GM19239 (cell line): Measurements from ENCODE around the gene GPR61.

Experiments
- DNase-seq: peaks from one replicate; pipeline ENCODE4 v3.0.0; 2011; ENCODE audit warnings: low spot score; ENCODE audit not compliant: insufficient read length
- FAIRE-seq: peaks from 2 replicates; lab custom pipeline; 2011; peaks lifted over from hg19 to GRCh38; lab: Jason Lieb, UNC

GPR61 gene

DNA sequence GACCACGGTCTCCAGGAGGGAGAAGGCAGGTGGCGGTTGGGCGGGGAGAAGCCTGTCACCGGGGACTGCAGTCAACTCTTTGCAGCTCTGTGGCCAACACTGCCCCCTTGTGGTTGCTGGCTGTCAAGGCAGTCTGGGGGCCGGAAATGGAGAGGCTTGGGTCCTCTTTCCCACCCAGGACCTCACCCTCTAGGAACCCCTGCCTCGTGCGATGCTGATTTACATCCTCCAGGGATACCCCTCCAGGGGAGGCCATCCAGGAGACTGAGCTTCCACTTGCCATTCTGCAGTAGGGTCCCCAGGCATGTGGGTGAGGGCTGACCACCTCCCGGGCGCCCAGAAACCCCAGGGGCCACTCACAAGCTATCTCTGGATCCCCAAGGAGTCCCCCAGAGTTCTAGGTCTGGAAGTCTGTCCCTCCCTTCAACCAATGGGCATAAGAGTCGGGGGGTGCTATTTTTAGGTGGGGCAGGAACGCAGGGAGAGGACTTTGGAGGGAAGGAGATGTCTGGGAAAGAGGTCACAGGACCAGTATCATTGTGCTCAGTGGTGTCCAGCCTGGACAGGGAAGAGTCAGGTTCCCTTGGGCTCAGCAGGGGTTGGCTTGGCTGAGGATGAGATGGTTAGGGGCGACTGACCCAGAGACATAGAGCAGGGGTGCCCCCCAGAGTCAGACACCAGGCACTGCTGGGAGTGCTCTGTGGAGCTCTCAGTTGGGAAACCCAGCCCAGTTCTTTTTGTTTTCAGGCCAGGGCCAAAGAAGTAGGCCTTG, 7.1 kb upstream of the GPR61 start:
- peak; percentile 74 for DNase-seq
- FAIRE-seq: peak; percentile 76

DNA sequence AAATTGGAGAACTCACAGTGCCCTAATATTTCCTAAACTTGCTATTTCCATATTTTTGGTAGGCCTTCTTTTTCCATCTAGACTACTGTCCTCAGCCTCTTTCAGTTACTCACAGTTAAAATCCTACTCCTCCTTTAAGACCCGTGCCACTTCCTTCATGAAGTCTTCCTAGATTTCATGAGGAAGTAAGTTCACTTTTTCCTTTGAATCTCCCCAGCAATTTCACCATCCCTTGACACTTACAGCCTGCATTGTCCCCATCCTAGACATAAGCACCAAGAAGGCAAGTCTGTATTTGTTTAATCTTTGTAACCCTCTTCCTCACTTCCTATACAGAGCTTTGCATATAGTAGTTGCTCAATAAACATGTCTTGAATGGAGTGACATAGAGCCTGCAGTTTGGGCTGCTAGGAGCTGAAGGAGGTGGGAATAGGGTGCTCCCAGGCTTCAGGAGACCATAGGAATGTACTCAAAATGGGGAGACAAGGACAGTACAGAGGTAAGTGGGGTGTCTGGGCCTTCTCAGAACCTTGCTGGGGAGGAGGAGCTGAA, 5.3 kb upstream of the GPR61 start:
- no peak for FAIRE-seq
- DNase-seq: no peak

DNA sequence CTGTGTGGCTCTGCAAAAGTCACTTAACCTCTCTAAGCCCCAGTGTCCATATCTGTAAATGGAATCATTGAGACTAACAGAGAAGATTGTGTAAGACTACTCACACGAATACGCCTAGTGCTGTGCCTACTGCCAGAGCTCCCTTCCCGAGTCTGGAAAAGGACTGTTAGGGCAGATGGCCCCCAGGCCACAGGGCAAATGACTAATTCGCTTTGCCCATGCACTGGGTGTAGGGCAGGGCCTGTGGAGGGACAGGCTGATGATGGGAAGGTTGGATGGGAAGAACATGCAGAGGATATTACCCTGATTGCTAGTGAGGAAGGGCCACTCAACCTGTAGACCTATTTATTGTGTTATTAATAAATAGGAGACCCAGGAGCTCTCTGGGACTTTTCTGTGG, 4.2 kb upstream of the GPR61 start:
- no peak for DNase-seq
- no peak for FAIRE-seq

DNA sequence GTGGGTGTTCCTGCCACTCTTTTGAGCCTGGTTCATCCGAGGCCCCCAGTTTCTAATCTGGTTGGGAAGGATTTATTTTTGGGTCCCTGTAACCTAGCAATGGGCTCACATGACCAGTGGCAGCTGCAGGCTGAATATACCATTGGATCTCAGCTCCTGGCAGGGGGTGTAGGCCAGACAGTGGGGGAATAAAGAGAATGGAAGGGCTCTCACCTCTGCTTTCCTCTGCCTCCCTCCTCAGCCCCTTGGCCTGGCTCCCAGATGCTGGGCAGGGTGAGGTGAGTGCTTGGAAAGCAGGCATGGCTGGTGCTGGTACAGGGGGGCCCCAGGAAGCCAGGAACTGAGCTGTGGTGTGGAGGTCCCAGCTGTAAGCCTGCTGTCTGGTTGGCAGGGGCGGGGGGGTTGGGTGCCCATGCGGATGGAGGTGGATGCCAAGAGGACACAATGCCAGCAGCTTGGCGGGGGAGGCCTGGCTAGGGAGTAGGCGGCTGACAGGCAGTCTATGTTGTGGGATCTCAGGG, 3.6 kb upstream of the GPR61 start:
- no peak for FAIRE-seq
- no peak for DNase-seq

DNA sequence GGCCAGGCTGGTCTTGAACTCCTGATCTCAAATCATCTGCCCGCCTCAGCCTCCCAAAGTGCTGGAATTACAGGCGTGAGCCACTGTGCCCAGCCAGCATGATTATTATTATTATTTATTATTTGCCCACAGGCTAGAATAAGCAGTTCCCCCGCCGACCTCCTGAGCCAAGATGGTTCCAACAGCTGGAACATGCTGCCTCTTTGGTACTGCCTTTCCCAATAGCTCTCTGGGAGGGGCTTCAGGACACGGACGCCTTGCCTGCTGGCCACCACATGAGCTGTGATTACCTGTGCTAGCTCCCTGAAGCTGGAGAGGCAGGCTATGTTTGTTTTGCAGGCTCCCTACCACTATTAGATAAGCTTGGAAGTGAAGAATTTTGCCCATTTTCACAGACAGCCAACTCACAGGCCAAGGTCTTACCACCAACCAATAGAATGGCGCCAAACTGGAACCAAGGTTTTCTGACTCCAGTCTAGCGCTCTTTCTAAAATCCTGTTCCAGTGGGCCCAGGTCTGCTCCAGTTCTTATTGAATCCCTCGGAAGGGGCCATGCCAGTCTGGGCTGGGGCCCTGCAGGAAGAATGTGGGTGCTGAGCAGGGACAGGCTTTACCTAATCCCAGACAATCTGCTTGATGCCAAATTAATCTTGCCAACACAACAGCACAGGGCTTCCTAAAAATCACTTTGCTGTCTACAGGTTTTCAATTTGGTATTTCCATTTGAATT, 2.1 kb upstream of the GPR61 start:
- DNase-seq: no peak
- FAIRE-seq: no peak

DNA sequence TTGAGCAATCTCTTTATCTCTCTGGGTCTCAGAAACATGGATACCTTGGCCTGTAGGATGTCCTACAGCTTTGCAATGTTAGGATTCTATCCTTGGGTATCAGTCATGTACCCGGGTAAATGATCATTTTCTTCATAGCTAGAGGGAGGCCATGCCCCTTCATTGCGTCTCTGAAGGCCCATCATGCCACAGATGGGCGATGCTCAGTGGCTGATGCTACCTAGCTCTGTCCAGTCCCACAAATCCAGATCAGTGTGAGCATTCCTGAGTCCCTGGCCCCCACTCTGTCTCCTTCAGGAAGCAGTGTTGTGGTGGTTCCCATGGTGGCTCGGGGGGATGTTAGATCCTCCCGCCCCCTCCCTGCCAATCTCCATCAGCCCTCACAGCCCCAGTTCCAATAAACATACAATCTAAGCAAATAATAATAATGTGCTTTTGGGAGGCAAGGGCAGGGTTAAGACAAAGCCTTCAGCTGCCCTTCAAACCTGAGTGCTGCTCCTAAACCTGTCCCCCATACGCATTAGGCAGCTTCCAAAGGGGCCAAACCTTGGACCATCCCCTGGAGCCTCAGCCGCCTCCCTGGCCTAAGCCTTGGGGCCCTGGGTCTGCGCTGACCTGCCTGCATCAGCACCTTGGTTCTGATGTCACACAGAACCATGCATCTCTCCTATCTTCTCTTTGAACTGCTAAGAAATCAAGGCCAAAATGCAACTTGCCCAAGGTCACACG, 681 bp upstream of the GPR61 start:
- DNase-seq (no peak), FAIRE-seq (no peak)

DNA sequence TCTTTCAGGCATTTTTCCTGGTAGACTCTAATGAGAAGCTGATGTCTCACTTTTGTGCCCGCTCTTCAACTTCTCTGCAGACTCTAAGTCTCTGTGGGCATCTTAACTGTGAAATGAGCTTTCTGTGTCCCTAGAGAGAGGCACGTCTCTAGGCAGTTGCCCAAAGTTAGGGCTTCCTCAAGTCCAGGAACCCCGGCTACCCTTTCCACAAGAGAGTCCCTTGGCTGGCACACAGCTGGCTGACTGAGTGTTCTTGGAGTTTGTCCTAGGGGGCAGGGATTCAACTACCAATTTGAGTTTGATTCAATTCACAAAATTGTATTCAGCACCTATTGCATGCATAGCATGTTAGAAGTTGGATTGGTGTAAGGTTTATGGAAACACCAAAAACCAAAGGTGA, 1.4 kb downstream of the GPR61 start:
- DNase-seq (no peak), FAIRE-seq (no peak)

DNA sequence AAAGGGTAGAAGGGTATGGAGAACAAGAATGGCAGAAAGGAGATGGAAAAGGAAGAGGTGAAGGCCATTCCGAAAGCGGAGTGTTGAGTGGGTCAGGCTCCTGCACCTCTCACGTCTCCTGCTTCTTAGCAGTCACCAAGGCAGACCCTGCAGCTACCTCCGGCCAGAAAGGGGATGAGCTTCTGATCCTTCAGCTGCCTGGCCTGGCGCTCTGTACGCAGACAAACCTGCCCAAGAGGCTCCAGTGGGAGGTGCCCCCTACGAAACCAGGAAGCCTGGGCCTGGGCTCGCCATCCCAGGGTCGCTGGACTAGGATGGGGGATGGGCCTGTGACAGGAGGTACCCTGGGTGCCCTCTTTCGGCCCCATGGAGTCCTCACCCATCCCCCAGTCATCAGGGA, 3.0 kb downstream of the GPR61 start:
- DNase-seq (no peak), FAIRE-seq (no peak)

DNA sequence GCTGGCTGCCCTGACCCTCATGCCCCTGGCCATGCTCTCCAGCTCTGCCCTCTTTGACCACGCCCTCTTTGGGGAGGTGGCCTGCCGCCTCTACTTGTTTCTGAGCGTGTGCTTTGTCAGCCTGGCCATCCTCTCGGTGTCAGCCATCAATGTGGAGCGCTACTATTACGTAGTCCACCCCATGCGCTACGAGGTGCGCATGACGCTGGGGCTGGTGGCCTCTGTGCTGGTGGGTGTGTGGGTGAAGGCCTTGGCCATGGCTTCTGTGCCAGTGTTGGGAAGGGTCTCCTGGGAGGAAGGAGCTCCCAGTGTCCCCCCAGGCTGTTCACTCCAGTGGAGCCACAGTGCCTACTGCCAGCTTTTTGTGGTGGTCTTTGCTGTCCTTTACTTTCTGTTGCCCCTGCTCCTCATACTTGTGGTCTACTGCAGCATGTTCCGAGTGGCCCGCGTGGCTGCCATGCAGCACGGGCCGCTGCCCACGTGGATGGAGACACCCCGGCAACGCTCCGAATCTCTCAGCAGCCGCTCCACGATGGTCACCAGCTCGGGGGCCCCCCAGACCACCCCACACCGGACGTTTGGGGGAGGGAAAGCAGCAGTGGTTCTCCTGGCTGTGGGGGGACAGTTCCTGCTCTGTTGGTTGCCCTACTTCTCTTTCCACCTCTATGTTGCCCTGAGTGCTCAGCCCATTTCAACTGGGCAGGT, 3.8 kb downstream of the GPR61 start:
- no peak for FAIRE-seq

DNA sequence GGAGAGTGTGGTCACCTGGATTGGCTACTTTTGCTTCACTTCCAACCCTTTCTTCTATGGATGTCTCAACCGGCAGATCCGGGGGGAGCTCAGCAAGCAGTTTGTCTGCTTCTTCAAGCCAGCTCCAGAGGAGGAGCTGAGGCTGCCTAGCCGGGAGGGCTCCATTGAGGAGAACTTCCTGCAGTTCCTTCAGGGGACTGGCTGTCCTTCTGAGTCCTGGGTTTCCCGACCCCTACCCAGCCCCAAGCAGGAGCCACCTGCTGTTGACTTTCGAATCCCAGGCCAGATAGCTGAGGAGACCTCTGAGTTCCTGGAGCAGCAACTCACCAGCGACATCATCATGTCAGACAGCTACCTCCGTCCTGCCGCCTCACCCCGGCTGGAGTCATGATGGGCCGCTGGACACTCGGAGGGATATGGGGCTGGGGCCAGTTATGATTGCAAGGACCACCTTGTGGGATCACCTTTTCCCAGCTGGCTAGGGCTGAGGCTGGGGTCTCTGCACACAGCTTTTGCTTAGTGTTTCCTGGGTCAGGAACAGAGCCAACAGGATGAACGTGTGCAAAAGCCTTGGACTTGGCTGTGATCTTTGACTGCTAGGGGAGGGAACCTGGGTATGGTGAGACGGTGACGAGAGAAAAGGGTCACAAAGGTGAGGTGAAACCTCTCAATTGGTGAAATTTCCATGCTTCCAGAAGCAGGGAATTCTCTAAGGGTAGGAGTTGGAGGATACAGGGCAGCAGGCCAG, 4.5 kb downstream of the GPR61 start:
- FAIRE-seq (no peak), DNase-seq (no peak)

More for the DNA sequence above, 3.8 kb downstream of the GPR61 start:
- DNase-seq: no peak

DNA sequence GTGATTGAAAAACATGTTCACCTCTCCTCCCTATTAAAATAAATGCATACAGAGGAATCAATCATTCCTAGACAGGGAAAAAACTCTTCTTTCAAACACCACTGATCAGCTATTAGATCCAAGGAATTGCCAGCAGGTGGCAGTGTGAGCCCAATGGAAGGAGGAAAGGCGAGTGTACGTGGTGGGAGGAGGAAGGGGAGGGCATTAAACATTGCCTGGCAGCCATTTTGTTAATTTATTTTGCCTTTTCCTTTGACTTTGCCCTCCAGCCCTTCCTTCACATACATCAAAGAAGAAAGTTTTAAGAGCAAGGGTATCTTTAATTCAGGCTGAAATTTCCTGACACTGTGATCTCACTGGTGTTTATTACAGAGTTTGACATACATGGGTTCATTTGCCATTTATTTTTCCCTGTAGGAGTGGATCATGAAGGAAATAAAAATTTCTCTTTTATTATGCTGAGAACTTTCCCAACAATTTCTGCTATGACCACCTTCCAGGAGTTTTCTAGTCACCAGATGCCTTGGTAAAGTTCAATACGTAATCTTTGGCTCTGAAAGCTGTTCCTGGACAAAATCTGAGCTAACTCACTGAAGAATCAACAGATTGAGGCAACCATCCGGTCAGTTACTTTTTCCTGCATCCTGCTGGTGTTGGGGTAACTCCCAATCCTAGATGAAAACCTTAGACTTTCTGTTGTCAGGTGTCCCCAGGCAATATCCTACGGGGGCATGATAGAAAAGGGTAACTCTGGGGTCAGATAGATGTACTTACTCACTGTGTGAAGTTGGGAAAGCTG, 6.8 kb downstream of the GPR61 start:
- FAIRE-seq: peak; percentile 95

DNA sequence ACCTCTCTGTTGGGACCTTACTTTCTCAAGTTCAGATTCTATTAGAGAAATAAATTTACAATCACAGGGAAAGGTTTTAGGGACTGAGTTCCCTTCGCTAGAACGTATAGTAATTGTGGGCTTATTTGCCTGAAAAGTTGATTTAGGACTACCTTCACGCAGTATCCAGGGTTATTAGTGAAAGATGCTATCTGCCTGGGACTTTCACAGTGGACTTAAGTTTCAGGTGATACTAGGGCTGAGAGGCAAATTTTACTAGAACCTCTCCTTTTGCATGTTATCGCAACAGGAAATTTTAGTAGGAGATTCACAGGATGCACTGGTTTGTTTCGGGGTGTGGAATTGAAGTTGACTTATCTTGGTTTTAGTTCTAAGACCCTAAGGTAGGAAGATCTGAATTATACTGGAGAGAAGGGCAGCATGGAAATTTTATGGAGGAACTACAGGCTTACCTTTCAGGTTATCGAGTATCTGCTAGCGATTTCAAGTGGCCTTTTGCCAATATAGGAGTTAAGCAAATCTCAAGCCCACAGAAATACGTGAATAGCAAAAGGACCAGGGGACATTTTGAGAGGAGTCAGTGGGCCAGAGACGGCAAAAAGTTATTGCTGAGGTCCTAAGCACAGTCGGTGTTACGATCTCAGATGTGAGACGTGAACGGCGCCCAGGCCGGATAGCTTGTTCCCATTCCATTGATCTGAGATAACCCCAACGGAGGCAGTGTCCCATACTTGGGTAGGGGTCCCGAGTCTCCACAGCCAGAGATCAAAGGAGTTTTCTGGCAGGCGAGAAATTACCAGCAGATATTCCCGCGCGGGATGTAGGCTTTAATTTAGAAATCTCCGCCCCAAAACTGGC, 8.0 kb downstream of the GPR61 start:
- DNase-seq (no peak), FAIRE-seq (peak; percentile 64)

More for the DNA sequence above, 6.8 kb downstream of the GPR61 start:
- peak; percentile 92 for DNase-seq

DNA sequence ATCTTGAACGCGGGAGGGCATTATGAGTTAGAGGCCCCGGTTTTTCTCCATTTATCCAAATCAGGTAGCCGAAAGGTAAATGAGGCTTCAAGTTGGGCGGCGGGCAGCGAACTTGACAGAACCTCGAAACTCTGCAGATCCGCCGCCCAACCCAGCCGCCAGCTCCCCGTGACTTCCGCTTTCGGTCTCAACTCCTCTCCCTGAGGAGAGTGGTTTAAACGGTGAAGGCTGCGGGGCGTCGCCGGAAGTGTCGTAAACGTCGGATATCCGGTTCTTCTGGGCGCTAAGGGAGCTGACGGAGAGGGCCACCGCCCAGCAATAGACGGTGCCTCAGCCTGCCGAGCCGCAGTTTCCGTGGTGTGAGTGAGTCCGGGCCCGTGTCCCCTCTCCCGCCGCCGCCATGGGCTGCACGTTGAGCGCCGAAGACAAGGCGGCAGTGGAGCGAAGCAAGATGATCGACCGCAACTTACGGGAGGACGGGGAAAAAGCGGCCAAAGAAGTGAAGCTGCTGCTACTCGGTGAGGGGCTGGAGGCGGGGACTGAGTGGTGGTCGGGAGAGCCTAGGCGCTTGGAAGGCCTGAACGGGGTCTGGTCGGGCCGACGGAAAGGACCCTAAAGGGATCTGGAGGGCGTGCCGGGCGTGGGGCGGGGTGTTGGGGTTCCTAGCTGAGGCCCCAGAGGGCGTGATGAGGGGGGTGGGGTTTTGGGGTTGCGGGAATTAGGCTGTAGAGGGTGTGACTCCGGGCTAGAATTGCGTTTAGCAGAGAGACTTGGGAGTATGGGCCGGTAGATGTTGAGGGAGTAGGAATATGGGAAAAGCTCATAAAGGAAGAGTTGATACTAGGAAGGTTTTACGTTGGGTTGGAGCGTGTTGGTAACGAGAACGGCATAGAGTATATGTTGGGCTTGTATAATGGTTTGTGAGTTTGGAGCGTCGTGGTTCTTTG, 8.9 kb downstream of the GPR61 start, which contains the start of gene GNAI3:
GNAI3 (plus strand) TSS at position 295 of the 947 bp plus-strand sequence; CDS start at position 401, 106 bp downstream.
- DNase-seq (peak; percentile 90), FAIRE-seq (peak; percentile 94)

DNA sequence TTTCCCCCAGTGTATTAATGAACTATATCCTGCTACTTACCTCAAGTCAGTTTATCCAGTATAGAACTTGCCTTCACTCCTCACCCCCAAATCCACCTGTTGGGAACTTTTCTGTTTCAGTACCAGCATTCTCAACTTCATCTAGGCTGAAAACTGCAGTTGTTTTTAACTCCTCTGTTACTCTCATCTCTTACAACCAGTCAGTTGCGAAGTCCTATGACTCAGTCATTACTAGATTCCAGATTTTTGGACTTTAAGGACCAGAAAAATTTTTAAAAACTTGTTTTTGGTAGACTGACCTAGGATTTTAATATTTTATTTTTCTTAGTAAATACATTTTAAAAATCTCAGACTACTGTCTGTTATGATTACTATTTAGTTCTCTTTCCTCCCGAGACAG, 16.9 kb downstream of the GPR61 start:
- FAIRE-seq (no peak), DNase-seq (no peak)

DNA sequence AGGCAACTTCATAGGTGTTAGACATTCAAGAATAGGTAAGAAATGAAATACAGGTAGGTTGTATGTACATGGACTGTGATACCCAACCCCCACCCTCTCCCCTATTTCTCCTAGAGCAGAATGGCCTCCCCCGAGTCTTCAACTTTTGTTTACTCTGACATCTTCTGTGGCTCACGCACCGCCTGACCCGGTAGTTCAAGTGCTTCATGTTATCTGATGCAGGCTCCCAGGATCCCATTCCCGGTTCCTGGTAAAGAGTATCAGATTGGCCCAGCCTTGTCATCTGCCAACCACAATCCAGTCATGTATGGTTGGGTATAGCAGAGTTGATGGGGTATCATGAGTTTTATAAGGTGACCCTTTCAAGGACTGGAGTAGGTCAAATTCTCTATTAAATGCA, 17.8 kb downstream of the GPR61 start:
- DNase-seq (no peak), FAIRE-seq (no peak)

DNA sequence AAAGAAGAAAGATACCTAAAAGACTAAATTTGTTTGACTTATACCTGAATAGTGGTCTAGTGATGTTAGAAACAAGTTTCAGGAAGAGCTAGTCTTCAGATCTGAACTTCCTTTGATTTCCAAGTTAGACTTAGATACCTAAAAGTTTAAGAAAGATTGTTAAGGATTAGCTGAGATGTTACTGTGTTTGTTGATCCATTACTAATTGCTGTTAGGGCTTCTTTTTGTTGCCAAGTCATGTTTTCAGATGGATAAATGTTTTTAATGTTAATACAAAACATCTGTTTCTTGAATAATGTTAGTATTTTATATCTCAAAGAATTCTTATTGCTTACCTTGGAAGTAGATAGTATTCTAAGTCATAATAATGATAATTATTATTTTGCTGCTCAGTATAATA, 20.3 kb downstream of the GPR61 start:
- no peak for DNase-seq
- FAIRE-seq: no peak
